MCF 10A (cell line): ENCODE data around the gene SLC22A23. TPM values are rescaled to one million over a fixed set of nuclear protein-coding genes. Genes with fewer than 3 reads are reported as not detected.

Experiments
- BruUV-seq: library from RNA; stranded (reverse); fragments of 400-500 nt; replicated peaks from 2 replicates; lab custom pipeline; 2021; lab: Mats Ljungman, UMichigan
- CTCF ChIA-PET: fragments of 300-600 bp; sonication (Branson Sonifier 250); formaldehyde crosslinking; extraction: SDS; loops from one replicate; lab custom pipeline; 2021; ENCODE audit warnings: antibody characterized with exemption, inconsistent platforms; lab: Yijun Ruan, JAX
- POLR2A ChIA-PET: fragments of 300-600, 350-650 bp; sonication (Branson Sonifier 250); formaldehyde crosslinking; extraction: SDS; loops from one replicate; lab custom pipeline; 2020; ENCODE audit warnings: antibody characterized with exemption, inconsistent platforms; lab: Yijun Ruan, JAX
- DNase-seq: peaks from one replicate; pipeline ENCODE4 v3.0.0-alpha.2; 2018; ENCODE audit not compliant: unreplicated experiment
- H3K27ac Mint-ChIP-seq: one replicate; pipeline ENCODE4 v1.8.0; 2022; ENCODE audit warnings: mild to moderate bottlenecking, low read depth, mixed read lengths; ENCODE audit not compliant: unreplicated experiment
- H3K27me3 Mint-ChIP-seq: one replicate; pipeline ENCODE4 v1.8.0; 2022; ENCODE audit warnings: mixed read lengths; ENCODE audit not compliant: insufficient read depth, unreplicated experiment
- H3K36me3 Mint-ChIP-seq: one replicate; pipeline ENCODE4 v1.8.0; 2022; ENCODE audit warnings: mild to moderate bottlenecking, moderate library complexity, mixed read lengths; ENCODE audit not compliant: insufficient read depth, unreplicated experiment
- H3K4me1 Mint-ChIP-seq: one replicate; pipeline ENCODE4 v1.8.0; 2022; ENCODE audit warnings: mixed read lengths; ENCODE audit not compliant: insufficient read depth, unreplicated experiment
- H3K4me3 Mint-ChIP-seq: one replicate; pipeline ENCODE4 v1.8.0; 2022; ENCODE audit warnings: mild to moderate bottlenecking, moderate library complexity, mixed read lengths; ENCODE audit not compliant: unreplicated experiment
- H3K9me3 Mint-ChIP-seq: one replicate; pipeline ENCODE4 v1.8.0; 2022; ENCODE audit warnings: mixed read lengths; ENCODE audit not compliant: unreplicated experiment
- intact Hi-C: fragments of 100-400 bp; cut with micrococcal nuclease; formaldehyde crosslinking; loops from 2 replicates; pipeline ENCODE4 v1.14.1; 2022
- total RNA-seq: library from RNA; stranded (reverse); gene quantifications from 2 replicates; pipeline ENCODE4 v1.2.3, GENCODE V29; 2022
- TF ChIP-seq, protein P1 (sequence below): fragments of 200-600 bp; IDR thresholded peaks from one replicate; pipeline ENCODE4 v1.8.0; 2022; ENCODE audit warnings: antibody characterized with exemption, mild to moderate bottlenecking; ENCODE audit not compliant: unreplicated experiment

SLC22A23 gene
- total RNA-seq, 1 experiment from 2014 or later, result 11.9 TPM

DNA sequence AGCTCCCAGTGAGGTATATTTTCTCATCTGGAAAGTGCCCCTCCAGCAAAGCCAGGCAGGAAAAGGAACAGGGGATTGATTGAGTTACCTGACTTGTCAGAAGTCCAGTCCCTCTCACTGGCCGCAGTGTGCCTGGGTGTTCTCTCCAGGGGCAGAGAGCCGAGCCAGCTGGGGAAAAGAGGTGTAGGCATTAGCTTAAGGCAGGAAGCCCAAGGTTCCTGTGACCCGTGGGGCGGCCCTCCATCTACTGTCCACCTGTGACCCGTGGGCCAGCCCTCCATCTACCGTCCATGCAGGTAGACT, 195.4 kb downstream of the SLC22A23 start:
- no TSS peak for BruUV-seq
- POLR2A ChIA-PET, result interaction anchor here (0.9 to 1.2 kb wide), 3 partner anchors 9 to 757 kb away, joined by 3 read pairs; no protein-coding TSS in a partner anchor
- intact Hi-C loops, result no loop called here
- peaks cover 8% of the 10 kb centered on the region for H3K4me1 Mint-ChIP-seq
- H3K4me3 Mint-ChIP-seq, result no peak overlapping the region
- TF ChIP-seq, protein P1, sequence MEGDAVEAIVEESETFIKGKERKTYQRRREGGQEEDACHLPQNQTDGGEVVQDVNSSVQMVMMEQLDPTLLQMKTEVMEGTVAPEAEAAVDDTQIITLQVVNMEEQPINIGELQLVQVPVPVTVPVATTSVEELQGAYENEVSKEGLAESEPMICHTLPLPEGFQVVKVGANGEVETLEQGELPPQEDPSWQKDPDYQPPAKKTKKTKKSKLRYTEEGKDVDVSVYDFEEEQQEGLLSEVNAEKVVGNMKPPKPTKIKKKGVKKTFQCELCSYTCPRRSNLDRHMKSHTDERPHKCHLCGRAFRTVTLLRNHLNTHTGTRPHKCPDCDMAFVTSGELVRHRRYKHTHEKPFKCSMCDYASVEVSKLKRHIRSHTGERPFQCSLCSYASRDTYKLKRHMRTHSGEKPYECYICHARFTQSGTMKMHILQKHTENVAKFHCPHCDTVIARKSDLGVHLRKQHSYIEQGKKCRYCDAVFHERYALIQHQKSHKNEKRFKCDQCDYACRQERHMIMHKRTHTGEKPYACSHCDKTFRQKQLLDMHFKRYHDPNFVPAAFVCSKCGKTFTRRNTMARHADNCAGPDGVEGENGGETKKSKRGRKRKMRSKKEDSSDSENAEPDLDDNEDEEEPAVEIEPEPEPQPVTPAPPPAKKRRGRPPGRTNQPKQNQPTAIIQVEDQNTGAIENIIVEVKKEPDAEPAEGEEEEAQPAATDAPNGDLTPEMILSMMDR, result no peak
- no peaks in the 10 kb centered on the region for H3K9me3 Mint-ChIP-seq
- peaks cover 23% of the 10 kb centered on the region for H3K36me3 Mint-ChIP-seq
- H3K27ac Mint-ChIP-seq, result peak overlapping the region; percentile 64
- CTCF ChIA-PET, result interaction anchor here (0.8 to 2.2 kb wide), 4 partner anchors 10 to 135 kb away, joined by 4 to 12 read pairs (median 6); no protein-coding TSS in a partner anchor
- DNase-seq, result no peak
- no peaks in the 10 kb centered on the region for H3K27me3 Mint-ChIP-seq

DNA sequence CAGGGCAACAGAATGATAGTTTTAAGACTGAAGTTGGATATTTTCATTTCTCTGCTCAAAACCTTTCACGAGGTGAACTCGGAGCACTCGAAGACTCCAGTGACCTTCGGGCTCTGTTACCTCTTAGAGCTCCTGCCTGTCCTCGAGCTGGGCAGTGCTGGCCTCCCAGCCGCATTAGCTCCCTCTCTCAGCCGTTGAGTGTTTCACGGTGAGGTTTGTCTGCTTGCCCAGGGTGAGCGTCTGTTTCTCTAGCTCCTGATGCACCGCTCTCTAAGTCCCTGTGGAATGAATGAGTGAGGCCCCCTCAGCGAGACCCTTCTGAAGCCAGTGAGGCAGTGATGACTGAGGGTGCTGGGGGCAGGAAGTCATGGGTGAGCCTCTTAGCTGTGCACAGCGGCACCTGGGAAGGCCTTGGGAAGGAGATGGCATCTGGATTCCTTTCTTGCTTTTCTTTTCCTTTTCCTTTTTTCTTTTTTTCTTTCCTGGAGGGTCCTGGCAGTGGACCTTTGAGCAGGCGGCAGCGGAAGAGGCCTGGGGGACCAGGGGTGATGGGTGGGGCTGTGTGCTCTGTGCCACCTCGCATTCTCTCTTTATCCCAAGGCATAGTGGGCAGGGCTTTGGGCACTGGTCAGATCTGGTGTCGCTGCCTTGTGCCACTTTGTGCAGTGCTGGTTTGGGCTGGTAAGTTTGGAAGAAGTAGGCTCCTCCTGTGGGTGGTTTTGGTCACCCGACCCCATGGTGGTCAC, 195.9 kb downstream of the SLC22A23 start:
- TF ChIP-seq, protein P1, result no peak
- ChIA-PET POLR2A (interaction anchor here (0.9 to 3.1 kb wide), 6 partner anchors 8 to 757 kb away, joined by 3 to 15 read pairs (median 3); no protein-coding TSS in a partner anchor), CTCF (interaction anchor here (0.8 to 2.2 kb wide), 4 partner anchors 9 to 264 kb away, joined by 3 to 12 read pairs (median 6); no protein-coding TSS in a partner anchor)
- peaks cover 8% of the 10 kb centered on the region for H3K4me1 Mint-ChIP-seq
- no peak for DNase-seq
- no peaks in the 10 kb centered on the region for H3K9me3 Mint-ChIP-seq
- peak overlapping the region; percentile 97 for H3K4me3 Mint-ChIP-seq
- H3K27me3 Mint-ChIP-seq, result no peaks in the 10 kb centered on the region
- H3K27ac Mint-ChIP-seq, result peak overlapping the region; percentile 64
- intact Hi-C loops, result no loop called here
- peaks cover 21% of the 10 kb centered on the region for H3K36me3 Mint-ChIP-seq
- no TSS peak for BruUV-seq

DNA sequence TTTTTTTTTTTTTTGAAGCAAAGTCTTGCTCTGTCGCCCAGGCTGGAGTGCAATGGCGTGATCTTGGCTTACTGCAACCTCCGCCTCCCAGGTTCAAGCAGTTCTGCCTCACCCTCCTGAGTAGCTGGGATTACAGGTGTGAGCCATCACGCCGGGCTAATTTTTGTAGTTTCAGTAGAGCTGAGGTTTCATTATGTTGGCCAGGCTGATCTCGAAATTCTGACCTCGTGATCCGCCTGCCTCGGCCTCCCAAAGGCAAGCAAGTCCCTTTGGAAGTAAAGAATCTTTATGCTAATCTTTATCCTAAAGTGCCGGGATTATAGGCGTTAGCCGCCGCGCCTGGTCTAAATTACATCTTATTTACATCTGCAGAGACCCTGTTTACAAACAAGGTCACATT, 196.6 kb downstream of the SLC22A23 start:
- POLR2A ChIA-PET, result interaction anchor here (0.6 to 3.1 kb wide), 16 partner anchors 8 to 472 kb away, joined by 3 to 15 read pairs (median 4); partner anchors contain the start of gene BPHL
- TSS peak; percentile 26 for BruUV-seq
- CTCF ChIA-PET, result interaction anchor here (0.7 to 2.3 kb wide), 7 partner anchors 8 to 263 kb away, joined by 3 to 12 read pairs (median 3); partner anchors contain the start of gene TUBB2A

More for the DNA sequence above, 196.6 kb downstream of the SLC22A23 start:
- H3K4me3 Mint-ChIP-seq, result peak overlapping the region; percentile 97
- H3K36me3 Mint-ChIP-seq, result peaks cover 17% of the 10 kb centered on the region
- TF ChIP-seq, protein P1, result no peak
- H3K27ac Mint-ChIP-seq, result peak overlapping the region; percentile 65
- peaks cover 8% of the 10 kb centered on the region for H3K4me1 Mint-ChIP-seq
- H3K9me3 Mint-ChIP-seq, result no peaks in the 10 kb centered on the region
- intact Hi-C loops, result no loop called here
- DNase-seq, result no peak
- H3K27me3 Mint-ChIP-seq, result no peaks in the 10 kb centered on the region
